Measurements from ENCODE around the gene GNG8. TPM values are rescaled to one million over a fixed set of nuclear protein-coding genes. Genes with fewer than 3 reads are reported as not detected.

The GNG8 gene
- total and polyA plus RNA-seq, 2 of the 13 experiments (the other 11 are each of a cell fraction or from before 2014, with no cell fraction given), result not detected

GRCh38 chr19:46591254-46591653, 44.7 kb downstream of the GNG8 start:
- Histone ChIP-seq H4K20me1 (ENCODE audit: insufficient read depth, low read length) (no peaks in the 10 kb centered on the region), H3K27me3 (ENCODE audit: control insufficient read depth in 1 of 2, insufficient read depth in 2 of 2, low read length in 2 of 2) (no peaks in the 10 kb centered on the region), H3K79me2 (ENCODE audit: insufficient read depth, low read length) (no peaks in the 10 kb centered on the region), H3K36me3 (replicated peaks in 1 of 2; ENCODE audit: control insufficient read depth in 1 of 2, insufficient read depth in 2 of 2, low read length in 2 of 2) (no peaks in the 10 kb centered on the region), H2AFZ (ENCODE audit: low read length) (no peak overlapping the region), H3K27ac (ENCODE audit: extremely low read length, insufficient read depth, low read length) (no peak overlapping the region), H3K9ac (ENCODE audit: insufficient read depth, low read depth, low read length) (no peak overlapping the region), H3K4me3 (replicated peaks in 1 of 3; ENCODE audit: insufficient read depth in 1 of 3, low read depth in 2 of 3, low read length in 3 of 3) (no peak overlapping the region), H3K9me3 (ENCODE audit: low read length) (no peaks in the 10 kb centered on the region), H3K4me1 (ENCODE audit: insufficient read depth, low read length) (peaks cover 18% of the 10 kb centered on the region; the same call in 1 of the 2 replicates), H3K4me2 (ENCODE audit: low read depth, low read length) (no peak overlapping the region)
- ATAC-seq, result no peak
- CTCF ChIA-PET (ENCODE audit: low intra/inter-chr PET ratio, low total read pairs), result no interaction called here
- POLR2A ChIA-PET, result no interaction called here
- TF ChIP-seq ZNF512 (CRISPR knock-in tag; IDR thresholded peaks at IDR 0.05) (no peak), ZZZ3 (CRISPR knock-in tag; IDR thresholded peaks at IDR 0.05; ENCODE audit: borderline replicate concordance) (no peak), ATF1 (CRISPR knock-in tag; IDR thresholded peaks at IDR 0.05) (no peak), NR2F2 (IDR thresholded peaks at IDR 0.05; ENCODE audit: borderline replicate concordance, low read depth) (no peak), ZFP36L1 (CRISPR knock-in tag; IDR thresholded peaks at IDR 0.05) (no peak), ZNF138 (CRISPR knock-in tag; IDR thresholded peaks at IDR 0.05; ENCODE audit: low read depth) (no peak), GFI1 (CRISPR knock-in tag; IDR thresholded peaks at IDR 0.05; ENCODE audit: borderline replicate concordance) (no peak), ZNF878 (CRISPR knock-in tag; IDR thresholded peaks at IDR 0.05) (no peak), ZNF713 (CRISPR knock-in tag; IDR thresholded peaks at IDR 0.05) (no peak), ZNF3 (CRISPR knock-in tag; IDR thresholded peaks at IDR 0.05) (no peak), HOXA5 (CRISPR knock-in tag; IDR thresholded peaks at IDR 0.05) (no peak), UBTF (CRISPR knock-in tag; IDR thresholded peaks at IDR 0.05) (no peak), ZNF784 (CRISPR knock-in tag; IDR thresholded peaks at IDR 0.05; ENCODE audit: borderline replicate concordance) (no peak), ZNF674 (CRISPR knock-in tag; IDR thresholded peaks at IDR 0.05; ENCODE audit: low read depth) (no peak), GPBP1L1 (CRISPR knock-in tag; IDR thresholded peaks at IDR 0.05) (no peak), HNRNPUL1 (IDR thresholded peaks at IDR 0.05; ENCODE audit: low read depth, low read length) (no peak), ZBTB21 (CRISPR knock-in tag; IDR thresholded peaks at IDR 0.05) (no peak), CHD4 (IDR thresholded peaks at IDR 0.05; ENCODE audit: borderline replicate concordance, low read length) (no peak)
- in situ Hi-C loops (cut with HindIII; ENCODE audit: extremely low pct_ligation_motif_present, low pct_unique_long_range_greater_than_20kb) (no loop called here), intact Hi-C loops (cut with micrococcal nuclease; ENCODE audit: unreplicated experiment) (no loop called here)
- 56% methylated on average over 4 of the region's 4 CpGs for WGBS (ENCODE audit: low lambda C conversion rate)
- no TSS peak for BruUV-seq (replicated peaks)
- no peak for DNase-seq (ENCODE audit: low spot score)
- no peak for FAIRE-seq
